K562 (cell line): ENCODE data around the gene PTRH1. TPM values are rescaled to one million over a fixed set of nuclear protein-coding genes. Genes with fewer than 3 reads are reported as not detected.

Experiments used
- BACH1 ChIP-seq: fragments of 200-800 bp; sonication (Bioruptor generic); IDR thresholded peaks from 2 replicates; pipeline ENCODE4 v1.6.1; 2016; ENCODE audit warnings: missing genetic modification characterization, missing compliant biosample characterization
- CBFA2T2 ChIP-seq: fragments of 450-650 bp; conservative IDR thresholded peaks from 2 replicates; pipeline ENCODE4 v1.6.1; 2017; ENCODE audit warnings: mild to moderate bottlenecking
- ELF1 ChIP-seq: fragments of 200-800 bp; sonication (Bioruptor generic); IDR thresholded peaks from 2 replicates; pipeline ENCODE4 v1.6.1; 2016; ENCODE audit warnings: missing genetic modification characterization, missing compliant biosample characterization
- FOXP4 ChIP-seq: sonication (generic); formaldehyde crosslinking; IDR thresholded peaks from 2 replicates; pipeline ENCODE4 v1.8.0; 2022; ENCODE audit warnings: mild to moderate bottlenecking, missing genetic modification reagents, borderline replicate concordance
- ZNF12 ChIP-seq: sonication (generic); formaldehyde crosslinking; IDR thresholded peaks from 2 replicates; pipeline ENCODE4 v1.4.0; 2020; ENCODE audit warnings: mild to moderate bottlenecking, missing genetic modification reagents
- ZNF174 ChIP-seq: fragments of 250-450 bp; sonication (Bioruptor Pico); IDR thresholded peaks from 2 replicates; pipeline ENCODE4 v1.4.0; 2020; ENCODE audit warnings: mild to moderate bottlenecking
- ZNF175 ChIP-seq: fragments of 200-800 bp; sonication (Bioruptor generic); IDR thresholded peaks from 2 replicates; pipeline ENCODE4 v1.6.1; 2016; ENCODE audit warnings: low read depth, mild to moderate bottlenecking, missing genetic modification characterization, missing compliant biosample characterization
- ZNF354B ChIP-seq: fragments of 250-450 bp; sonication (Bioruptor Pico); IDR thresholded peaks from 2 replicates; pipeline ENCODE4 v1.4.0; 2020
- ZNF395 ChIP-seq: fragments of 200-800 bp; sonication (Bioruptor generic); IDR thresholded peaks from 2 replicates; pipeline ENCODE4 v1.6.1; 2017; ENCODE audit warnings: missing genetic modification characterization, missing compliant biosample characterization
- ZNF830 ChIP-seq: fragments of 250-450 bp; sonication (Bioruptor Pico); IDR thresholded peaks from 2 replicates; pipeline ENCODE4 v1.5.0; 2021; ENCODE audit warnings: mild to moderate bottlenecking
- polyA plus RNA-seq, 8 experiments: library from polyadenylated mRNA; depleted of rRNA in 4 of 8; stranded (reverse) in 5 of 8; unstranded in 3 of 8; fragments of >200 nt; fragmentation: Nextera tagmentation in 2 of 8; fragmentation: Illumina TruSeq in 1 of 8; extraction: Ambion mirVana in 2 of 8; extraction: Trizol in 1 of 8; gene quantifications; 2 replicates each; pipeline versions ENCODE4 v1.2.1 to v1.2.3, GENCODE V29; 2011 to 2014; ENCODE audit warnings: inconsistent platforms in 1 of 8, missing spikeins in 1 of 8
- total RNA-seq, 7 experiments: library from RNA; depleted of rRNA in 6 of 7; stranded (reverse); fragments of >200 nt in 6 of 7; fragmentation: Illumina TruSeq in 2 of 7; extraction: Trizol in 2 of 7; gene quantifications; 2 replicates each; pipeline versions ENCODE4 v1.2.1 to v1.2.3, GENCODE V29; 2011 to 2021; ENCODE audit warnings: low replicate concordance in 1 of 7
- TF ChIP-seq, protein P1 (sequence below): fragments of 450-650 bp; conservative IDR thresholded peaks from 2 replicates; pipeline ENCODE4 v1.6.1; 2016; ENCODE audit warnings: missing genetic modification characterization, low read depth, mild to moderate bottlenecking, missing compliant biosample characterization, moderate library complexity
- TF ChIP-seq, protein P2 (sequence below), 2 experiments: fragments of 250-450 bp in 1 of 2; fragments of 450-650 bp in 1 of 2; sonication (Bioruptor Pico) in 1 of 2; IDR thresholded peaks; 2 replicates each; pipeline versions ENCODE4 v1.6.1 to v1.8.0; 2016 to 2021; ENCODE audit warnings: mild to moderate bottlenecking in 2 of 2, moderate library complexity in 2 of 2, missing compliant biosample characterization in 1 of 2, missing genetic modification characterization in 1 of 2
- TF ChIP-seq, protein P3 (sequence below): sonication (generic); formaldehyde crosslinking; IDR thresholded peaks from 2 replicates; pipeline ENCODE4 v1.8.1; 2023; ENCODE audit warnings: mild to moderate bottlenecking, missing genetic modification reagents, moderate library complexity

The PTRH1 gene
- total and polyA plus RNA-seq, 9 of the 15 experiments (the other 6 are each of a cell fraction or from before 2014, with no cell fraction given): 0.63 to 43.1 (median 5.7) TPM

- no peak for TF ChIP-seq FOXP4 (CRISPR knock-in tag)
- no peak for TF ChIP-seq ZNF830 (CRISPR knock-in tag)
- TF ChIP-seq, protein P1, sequence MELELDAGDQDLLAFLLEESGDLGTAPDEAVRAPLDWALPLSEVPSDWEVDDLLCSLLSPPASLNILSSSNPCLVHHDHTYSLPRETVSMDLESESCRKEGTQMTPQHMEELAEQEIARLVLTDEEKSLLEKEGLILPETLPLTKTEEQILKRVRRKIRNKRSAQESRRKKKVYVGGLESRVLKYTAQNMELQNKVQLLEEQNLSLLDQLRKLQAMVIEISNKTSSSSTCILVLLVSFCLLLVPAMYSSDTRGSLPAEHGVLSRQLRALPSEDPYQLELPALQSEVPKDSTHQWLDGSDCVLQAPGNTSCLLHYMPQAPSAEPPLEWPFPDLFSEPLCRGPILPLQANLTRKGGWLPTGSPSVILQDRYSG (tag): no peak
- TF ChIP-seq BACH1 (tag): peak; percentile 29; the same call in 1 of the 2 replicates
- TF ChIP-seq ZNF354B (CRISPR knock-in tag): no peak
- TF ChIP-seq, protein P2, sequence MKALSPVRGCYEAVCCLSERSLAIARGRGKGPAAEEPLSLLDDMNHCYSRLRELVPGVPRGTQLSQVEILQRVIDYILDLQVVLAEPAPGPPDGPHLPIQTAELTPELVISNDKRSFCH (CRISPR knock-in tag; IDR thresholded peaks at IDR 0.05): no peak
- TF ChIP-seq, protein P2 (tag; IDR thresholded peaks at IDR 0.05): no peak
- no peak for TF ChIP-seq ZNF395 (CRISPR knock-in tag)
- TF ChIP-seq ZNF175 (CRISPR knock-in tag): no peak
- TF ChIP-seq ZNF12 (CRISPR knock-in tag): no peak
- TF ChIP-seq, protein P3, sequence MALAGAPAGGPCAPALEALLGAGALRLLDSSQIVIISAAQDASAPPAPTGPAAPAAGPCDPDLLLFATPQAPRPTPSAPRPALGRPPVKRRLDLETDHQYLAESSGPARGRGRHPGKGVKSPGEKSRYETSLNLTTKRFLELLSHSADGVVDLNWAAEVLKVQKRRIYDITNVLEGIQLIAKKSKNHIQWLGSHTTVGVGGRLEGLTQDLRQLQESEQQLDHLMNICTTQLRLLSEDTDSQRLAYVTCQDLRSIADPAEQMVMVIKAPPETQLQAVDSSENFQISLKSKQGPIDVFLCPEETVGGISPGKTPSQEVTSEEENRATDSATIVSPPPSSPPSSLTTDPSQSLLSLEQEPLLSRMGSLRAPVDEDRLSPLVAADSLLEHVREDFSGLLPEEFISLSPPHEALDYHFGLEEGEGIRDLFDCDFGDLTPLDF: 0 out of 2 replicates have a peak, but pooled peaks have one; percentile 14
- TF ChIP-seq CBFA2T2: no peak
- TF ChIP-seq ELF1 (tag): no peak
- TF ChIP-seq ZNF174 (CRISPR knock-in tag): no peak
These were observed 20.2 kb upstream of the PTRH1 start (continued) for GRCh38 chr9:127735530-127736185.
